ENCODE data around the gene WDR17. TPM values are rescaled to one million over a fixed set of nuclear protein-coding genes. Genes with fewer than 3 reads are reported as not detected.

The WDR17 gene
- total RNA-seq, 1 donor from 2014 or later = 1.0 TPM

DNA sequence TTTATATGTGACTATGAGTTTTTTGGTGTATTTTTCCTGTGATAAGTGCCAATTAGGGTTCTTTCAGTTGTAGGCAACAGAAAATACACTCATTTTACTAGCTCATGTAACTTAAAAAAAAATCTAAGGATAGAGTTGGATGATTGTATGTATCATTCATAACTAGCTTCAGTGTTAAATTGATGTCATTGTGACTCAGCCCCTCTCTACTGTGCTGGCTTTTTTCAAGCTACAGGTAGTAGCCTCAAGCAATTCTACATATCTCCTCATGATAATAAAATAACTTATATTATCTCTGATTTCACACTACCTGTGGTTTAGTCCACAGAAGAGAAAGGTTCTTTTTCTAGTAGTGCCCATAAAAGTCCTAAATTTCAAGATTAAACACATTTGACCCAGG lies 11.9 kb downstream of the WDR17 start:
- H3K27ac ChIP-seq (ENCODE audit: low read depth, low read length) = no peak overlapping the region
- no peaks in the 10 kb centered on the region for H3K27me3 ChIP-seq (ENCODE audit: control insufficient read depth in 3 of 3, insufficient read depth in 3 of 3, low read length in 3 of 3)
- H3K9me3 ChIP-seq (ENCODE audit: control insufficient read depth in 3 of 3, low read length in 3 of 3) = no peaks in the 10 kb centered on the region
- no peaks in the 10 kb centered on the region for H3K4me1 ChIP-seq (ENCODE audit: control insufficient read depth in 3 of 3, insufficient read depth in 3 of 3, low read length in 3 of 3)
- H3K9ac ChIP-seq (ENCODE audit: low read depth in 1 of 3, low read length in 3 of 3) = no peak overlapping the region
- H3K36me3 ChIP-seq (ENCODE audit: control insufficient read depth in 3 of 3, insufficient read depth in 3 of 3, low read length in 3 of 3) = no peaks in the 10 kb centered on the region
- no peak overlapping the region for H3K4me3 ChIP-seq (ENCODE audit: low read length in 3 of 3)

DNA sequence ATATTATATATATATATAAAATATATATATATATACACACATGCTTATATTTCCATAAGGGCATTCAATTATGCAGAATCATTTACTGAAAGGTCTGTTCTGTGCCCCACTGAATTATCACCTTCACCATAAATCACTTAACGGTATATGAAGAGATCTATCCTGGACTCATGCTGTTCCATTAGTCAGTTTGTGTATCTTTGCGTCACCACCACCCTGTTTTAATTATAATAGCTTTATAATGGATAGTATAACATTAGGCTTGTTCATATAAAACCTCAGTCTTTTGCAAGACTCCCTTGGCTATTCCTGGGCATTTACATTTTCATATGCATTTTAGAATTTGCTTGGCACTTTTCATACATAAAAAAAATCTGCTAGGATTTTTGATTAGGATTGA lies 19.1 kb downstream of the WDR17 start:
- H3K27ac ChIP-seq (ENCODE audit: low read depth, low read length) = no peak overlapping the region
- H3K9me3 ChIP-seq (ENCODE audit: control insufficient read depth in 3 of 3, low read length in 3 of 3) = no peaks in the 10 kb centered on the region
- H3K36me3 ChIP-seq (ENCODE audit: control insufficient read depth in 3 of 3, insufficient read depth in 3 of 3, low read length in 3 of 3) = no peaks in the 10 kb centered on the region
- no peaks in the 10 kb centered on the region for H3K4me1 ChIP-seq (ENCODE audit: control insufficient read depth in 3 of 3, insufficient read depth in 3 of 3, low read length in 3 of 3)
- H3K9ac ChIP-seq (ENCODE audit: low read depth in 1 of 3, low read length in 3 of 3) = no peak overlapping the region
- no peaks in the 10 kb centered on the region for H3K27me3 ChIP-seq (ENCODE audit: control insufficient read depth in 3 of 3, insufficient read depth in 3 of 3, low read length in 3 of 3)
- H3K4me3 ChIP-seq (ENCODE audit: low read length in 3 of 3) = no peak overlapping the region

DNA sequence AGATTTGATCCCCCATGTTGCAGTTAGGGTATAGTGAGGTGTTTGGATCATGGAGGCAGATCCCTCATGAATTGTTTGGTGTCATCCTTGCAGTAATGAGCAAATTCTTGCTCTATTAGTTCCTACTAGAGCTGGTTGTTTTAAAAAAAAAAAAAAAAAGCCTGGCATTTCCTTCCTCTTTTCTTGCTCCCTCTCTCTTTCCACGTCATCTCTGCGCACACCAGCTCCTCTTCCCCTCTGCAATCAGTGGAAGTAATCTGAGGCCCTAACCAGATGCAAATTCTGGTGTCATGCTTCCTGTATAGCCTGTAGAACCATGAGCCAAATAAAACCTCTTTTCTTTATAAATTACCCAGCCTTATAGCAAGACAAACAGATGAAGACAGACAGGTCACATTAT lies 24.5 kb downstream of the WDR17 start:
- Histone ChIP-seq H3K4me1 (ENCODE audit: control insufficient read depth in 3 of 3, insufficient read depth in 3 of 3, low read length in 3 of 3) (no peaks in the 10 kb centered on the region), H3K9ac (ENCODE audit: low read depth in 1 of 3, low read length in 3 of 3) (no peak overlapping the region), H3K4me3 (ENCODE audit: low read length in 3 of 3) (no peak overlapping the region), H3K9me3 (ENCODE audit: control insufficient read depth in 3 of 3, low read length in 3 of 3) (no peaks in the 10 kb centered on the region), H3K27ac (ENCODE audit: low read depth, low read length) (no peak overlapping the region), H3K27me3 (ENCODE audit: control insufficient read depth in 3 of 3, insufficient read depth in 3 of 3, low read length in 3 of 3) (no peaks in the 10 kb centered on the region), H3K36me3 (ENCODE audit: control insufficient read depth in 3 of 3, insufficient read depth in 3 of 3, low read length in 3 of 3) (no peaks in the 10 kb centered on the region)

DNA sequence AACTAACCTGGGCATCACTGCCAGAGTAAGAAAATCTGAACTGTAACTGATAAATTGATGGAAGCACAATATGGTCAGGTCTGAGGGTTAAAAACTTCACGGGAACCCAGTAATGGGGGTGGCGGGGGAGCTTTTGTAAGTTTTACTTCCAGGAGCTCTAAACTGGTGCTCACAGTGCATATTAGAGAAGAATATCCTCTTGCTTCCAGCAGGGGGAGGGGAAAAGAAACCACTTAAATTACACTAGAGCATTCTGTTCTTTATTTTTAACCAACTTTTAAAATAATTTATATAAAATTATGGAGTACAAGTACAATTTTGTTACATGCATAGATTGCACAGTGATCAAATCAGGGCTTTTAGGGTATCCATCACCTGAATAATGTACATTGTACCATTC lies 33.7 kb downstream of the WDR17 start:
- H3K36me3 ChIP-seq (ENCODE audit: control insufficient read depth in 3 of 3, insufficient read depth in 3 of 3, low read length in 3 of 3) = no peaks in the 10 kb centered on the region
- no peak overlapping the region for H3K9ac ChIP-seq (ENCODE audit: low read depth in 1 of 3, low read length in 3 of 3)
- no peaks in the 10 kb centered on the region for H3K9me3 ChIP-seq (ENCODE audit: control insufficient read depth in 3 of 3, low read length in 3 of 3)
- no peak overlapping the region for H3K4me3 ChIP-seq (ENCODE audit: low read length in 3 of 3)
- H3K4me1 ChIP-seq (ENCODE audit: control insufficient read depth in 3 of 3, insufficient read depth in 3 of 3, low read length in 3 of 3) = no peaks in the 10 kb centered on the region
- H3K27me3 ChIP-seq (ENCODE audit: control insufficient read depth in 3 of 3, insufficient read depth in 3 of 3, low read length in 3 of 3) = no peaks in the 10 kb centered on the region
- no peak overlapping the region for H3K27ac ChIP-seq (ENCODE audit: low read depth, low read length)

DNA sequence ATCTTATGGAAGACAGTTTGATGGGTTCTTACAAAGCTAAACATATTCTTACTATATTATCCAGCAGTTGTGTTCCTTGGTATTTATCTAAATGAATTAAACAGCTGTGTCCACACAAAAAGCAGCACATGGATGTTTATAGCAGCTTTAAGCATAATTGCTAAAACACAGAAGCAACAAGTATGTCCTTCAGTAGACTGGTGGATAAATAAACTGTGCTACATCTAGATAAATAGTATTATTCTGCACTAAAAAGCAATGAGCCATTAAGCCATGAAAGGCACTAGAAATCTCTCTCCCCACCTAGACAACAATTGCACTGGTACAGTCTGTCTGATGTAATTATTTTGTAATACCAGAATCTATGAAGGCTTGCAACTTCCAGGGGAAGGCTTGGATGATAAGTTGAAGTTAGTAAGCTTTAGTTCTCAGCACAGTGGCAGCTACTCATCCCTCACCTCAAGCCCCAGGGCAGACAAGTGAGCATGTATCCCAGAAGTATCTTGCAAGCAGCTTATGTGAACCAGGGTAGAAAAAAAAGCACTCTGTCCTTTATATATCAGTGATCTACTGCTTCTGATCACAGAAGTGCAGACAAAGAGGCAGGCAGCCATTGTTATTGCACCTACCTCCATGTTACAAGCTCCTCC lies 36.9 kb downstream of the WDR17 start:
- no peaks in the 10 kb centered on the region for H3K36me3 ChIP-seq (ENCODE audit: control insufficient read depth in 3 of 3, insufficient read depth in 3 of 3, low read length in 3 of 3)
- H3K27ac ChIP-seq (ENCODE audit: low read depth, low read length) = no peak overlapping the region
- no peaks in the 10 kb centered on the region for H3K4me1 ChIP-seq (ENCODE audit: control insufficient read depth in 3 of 3, insufficient read depth in 3 of 3, low read length in 3 of 3)
- H3K9me3 ChIP-seq (ENCODE audit: control insufficient read depth in 3 of 3, low read length in 3 of 3) = no peaks in the 10 kb centered on the region
- H3K9ac ChIP-seq (ENCODE audit: low read depth in 1 of 3, low read length in 3 of 3) = no peak overlapping the region
- H3K4me3 ChIP-seq (ENCODE audit: low read length in 3 of 3) = no peak overlapping the region
- no peaks in the 10 kb centered on the region for H3K27me3 ChIP-seq (ENCODE audit: control insufficient read depth in 3 of 3, insufficient read depth in 3 of 3, low read length in 3 of 3)

DNA sequence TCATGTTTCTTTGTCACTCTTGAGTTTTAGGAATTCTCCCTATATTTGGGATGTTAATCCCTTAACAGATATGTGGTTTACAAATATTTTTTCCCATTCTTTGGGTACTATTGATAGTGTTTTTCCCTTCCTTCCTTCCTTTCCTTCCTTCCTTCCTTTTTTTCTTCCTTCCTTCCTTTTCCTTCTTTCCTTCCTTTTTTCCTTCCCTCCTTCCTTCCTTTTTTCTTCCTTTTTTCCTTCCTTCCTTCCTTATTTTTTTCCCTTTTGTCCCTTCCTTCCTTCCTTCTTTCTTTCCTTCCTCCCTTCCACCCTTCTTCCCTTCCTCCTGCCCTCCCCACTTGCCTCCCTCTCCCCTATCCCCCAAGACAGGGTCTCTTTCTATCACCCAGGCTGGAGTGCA lies 42.1 kb downstream of the WDR17 start:
- Histone ChIP-seq H3K9ac (ENCODE audit: low read depth in 1 of 3, low read length in 3 of 3) (no peak overlapping the region), H3K27me3 (ENCODE audit: control insufficient read depth in 3 of 3, insufficient read depth in 3 of 3, low read length in 3 of 3) (no peaks in the 10 kb centered on the region), H3K4me3 (ENCODE audit: low read length in 3 of 3) (no peak overlapping the region), H3K27ac (ENCODE audit: low read depth, low read length) (no peak overlapping the region), H3K4me1 (ENCODE audit: control insufficient read depth in 3 of 3, insufficient read depth in 3 of 3, low read length in 3 of 3) (no peaks in the 10 kb centered on the region), H3K9me3 (ENCODE audit: control insufficient read depth in 3 of 3, low read length in 3 of 3) (no peaks in the 10 kb centered on the region), H3K36me3 (ENCODE audit: control insufficient read depth in 3 of 3, insufficient read depth in 3 of 3, low read length in 3 of 3) (no peaks in the 10 kb centered on the region)

DNA sequence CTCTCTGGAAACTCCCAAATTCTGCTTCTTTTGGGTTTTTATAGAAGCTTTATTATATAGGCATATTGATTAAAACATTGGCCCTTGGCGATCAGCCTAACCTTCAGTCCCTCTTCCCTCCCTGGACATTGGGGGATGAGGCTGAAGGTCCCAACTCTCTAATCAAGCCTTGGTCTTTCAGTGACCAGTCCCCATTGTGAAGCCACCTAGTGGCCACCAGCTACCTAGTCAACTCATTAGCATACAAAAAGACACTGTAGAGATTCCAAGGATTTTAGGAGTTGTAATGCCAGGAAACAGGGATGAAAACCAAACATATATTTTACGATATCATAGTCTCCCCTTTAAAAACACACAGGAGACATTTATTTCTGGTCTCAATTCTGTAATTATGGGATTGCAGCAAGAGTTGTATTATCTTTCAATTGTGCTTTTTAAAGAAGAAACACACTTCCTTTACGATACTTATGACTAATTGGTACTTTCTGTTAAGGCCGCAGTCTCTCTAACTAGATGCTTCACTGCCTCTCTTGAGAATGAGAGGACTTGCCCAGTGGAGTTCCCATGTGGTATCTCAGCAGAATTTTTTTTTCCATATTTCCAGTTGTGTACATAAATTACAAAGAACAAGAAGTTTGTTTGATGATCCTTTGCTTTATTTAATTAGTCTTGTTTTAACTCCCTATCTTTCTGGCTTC lies 58.2 kb downstream of the WDR17 start:
- no peaks in the 10 kb centered on the region for H3K27me3 ChIP-seq (ENCODE audit: control insufficient read depth in 3 of 3, insufficient read depth in 3 of 3, low read length in 3 of 3)
- no peaks in the 10 kb centered on the region for H3K9me3 ChIP-seq (ENCODE audit: control insufficient read depth in 3 of 3, low read length in 3 of 3)
- no peak overlapping the region for H3K27ac ChIP-seq (ENCODE audit: low read depth, low read length)
- no peaks in the 10 kb centered on the region for H3K4me1 ChIP-seq (ENCODE audit: control insufficient read depth in 3 of 3, insufficient read depth in 3 of 3, low read length in 3 of 3)
- no peaks in the 10 kb centered on the region for H3K36me3 ChIP-seq (ENCODE audit: control insufficient read depth in 3 of 3, insufficient read depth in 3 of 3, low read length in 3 of 3)
- H3K4me3 ChIP-seq (ENCODE audit: low read length in 3 of 3) = no peak overlapping the region
- no peak overlapping the region for H3K9ac ChIP-seq (ENCODE audit: low read depth in 1 of 3, low read length in 3 of 3)

DNA sequence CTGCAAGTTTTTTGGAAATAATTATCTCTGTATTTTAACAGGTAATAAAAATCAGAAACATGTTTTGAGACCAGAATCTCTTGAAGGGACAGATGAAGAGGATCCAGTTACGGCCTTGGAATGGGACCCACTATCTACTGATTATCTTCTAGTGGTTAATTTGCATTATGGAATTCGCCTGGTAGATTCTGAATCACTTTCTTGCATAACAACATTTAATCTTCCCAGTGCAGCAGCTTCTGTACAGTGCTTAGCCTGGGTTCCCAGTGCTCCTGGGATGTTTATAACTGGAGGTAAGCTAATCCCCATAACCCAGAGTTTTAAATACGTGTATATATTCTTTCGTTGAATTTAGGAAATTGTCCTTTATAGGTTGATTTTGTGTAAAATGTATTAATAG lies 59.4 kb downstream of the WDR17 start:
- H3K27ac ChIP-seq (ENCODE audit: low read depth, low read length) = no peak overlapping the region
- H3K4me1 ChIP-seq (ENCODE audit: control insufficient read depth in 3 of 3, insufficient read depth in 3 of 3, low read length in 3 of 3) = no peaks in the 10 kb centered on the region
- H3K9ac ChIP-seq (ENCODE audit: low read depth in 1 of 3, low read length in 3 of 3) = no peak overlapping the region
- no peaks in the 10 kb centered on the region for H3K9me3 ChIP-seq (ENCODE audit: control insufficient read depth in 3 of 3, low read length in 3 of 3)
- no peaks in the 10 kb centered on the region for H3K27me3 ChIP-seq (ENCODE audit: control insufficient read depth in 3 of 3, insufficient read depth in 3 of 3, low read length in 3 of 3)
- H3K36me3 ChIP-seq (ENCODE audit: control insufficient read depth in 3 of 3, insufficient read depth in 3 of 3, low read length in 3 of 3) = no peaks in the 10 kb centered on the region
- no peak overlapping the region for H3K4me3 ChIP-seq (ENCODE audit: low read length in 3 of 3)

DNA sequence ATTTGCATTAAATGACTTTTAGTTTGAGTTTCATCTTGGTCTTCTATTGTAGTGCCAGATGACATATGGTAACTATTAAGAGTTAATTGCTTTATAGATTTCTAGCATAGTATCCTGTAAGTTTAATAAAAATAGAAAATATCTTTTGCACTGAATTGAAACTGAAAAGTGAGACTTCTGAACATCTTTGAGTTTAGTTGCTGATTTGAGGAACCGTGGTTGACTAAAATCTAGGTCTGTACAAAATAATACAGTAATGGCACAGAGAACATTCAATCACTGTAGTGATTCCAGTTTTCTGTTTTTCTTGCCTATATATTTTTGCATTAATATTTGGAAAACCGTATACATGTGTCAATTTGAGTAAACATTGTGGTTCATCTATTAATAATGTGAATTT lies 69.0 kb downstream of the WDR17 start:
- H3K4me1 ChIP-seq (ENCODE audit: control insufficient read depth in 3 of 3, insufficient read depth in 3 of 3, low read length in 3 of 3) = no peaks in the 10 kb centered on the region
- no peak overlapping the region for H3K27ac ChIP-seq (ENCODE audit: low read depth, low read length)
- no peaks in the 10 kb centered on the region for H3K27me3 ChIP-seq (ENCODE audit: control insufficient read depth in 3 of 3, insufficient read depth in 3 of 3, low read length in 3 of 3)
- H3K9me3 ChIP-seq (ENCODE audit: control insufficient read depth in 3 of 3, low read length in 3 of 3) = no peaks in the 10 kb centered on the region
- no peak overlapping the region for H3K9ac ChIP-seq (ENCODE audit: low read depth in 1 of 3, low read length in 3 of 3)
- no peaks in the 10 kb centered on the region for H3K36me3 ChIP-seq (ENCODE audit: control insufficient read depth in 3 of 3, insufficient read depth in 3 of 3, low read length in 3 of 3)
- no peak overlapping the region for H3K4me3 ChIP-seq (ENCODE audit: low read length in 3 of 3)

DNA sequence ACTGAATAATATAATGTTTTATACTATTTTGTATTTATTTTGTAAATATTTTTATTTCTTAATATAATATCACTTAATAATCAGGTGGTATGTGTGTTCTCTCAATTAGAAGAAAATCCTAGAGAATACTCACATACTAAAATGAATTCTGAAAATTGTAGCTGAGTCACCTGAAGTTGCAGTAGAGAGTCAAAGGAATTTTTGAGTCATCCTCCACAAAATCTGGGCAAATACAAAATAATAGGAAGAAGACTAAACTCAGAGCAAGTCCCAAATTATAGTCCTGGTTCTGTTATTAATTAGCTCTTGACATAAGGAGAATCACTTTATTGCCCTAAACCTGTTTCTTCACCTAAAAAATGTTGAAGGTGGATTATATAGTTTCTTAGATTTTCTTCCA lies 72.0 kb downstream of the WDR17 start:
- Histone ChIP-seq H3K9ac (ENCODE audit: low read depth in 1 of 3, low read length in 3 of 3) (no peak overlapping the region), H3K27ac (ENCODE audit: low read depth, low read length) (no peak overlapping the region), H3K4me3 (ENCODE audit: low read length in 3 of 3) (no peak overlapping the region), H3K27me3 (ENCODE audit: control insufficient read depth in 3 of 3, insufficient read depth in 3 of 3, low read length in 3 of 3) (no peaks in the 10 kb centered on the region), H3K36me3 (ENCODE audit: control insufficient read depth in 3 of 3, insufficient read depth in 3 of 3, low read length in 3 of 3) (no peaks in the 10 kb centered on the region), H3K9me3 (ENCODE audit: control insufficient read depth in 3 of 3, low read length in 3 of 3) (no peaks in the 10 kb centered on the region), H3K4me1 (ENCODE audit: control insufficient read depth in 3 of 3, insufficient read depth in 3 of 3, low read length in 3 of 3) (no peaks in the 10 kb centered on the region)
